ENCODE results near the gene TIAM1. TPM values are rescaled to one million over a fixed set of nuclear protein-coding genes. Genes with fewer than 3 reads are reported as not detected.

TIAM1 gene
- polyA plus RNA-seq, 2 of the 4 experiments (the other 2 are of a cell fraction), result 0.23 to 0.40 TPM

DNA sequence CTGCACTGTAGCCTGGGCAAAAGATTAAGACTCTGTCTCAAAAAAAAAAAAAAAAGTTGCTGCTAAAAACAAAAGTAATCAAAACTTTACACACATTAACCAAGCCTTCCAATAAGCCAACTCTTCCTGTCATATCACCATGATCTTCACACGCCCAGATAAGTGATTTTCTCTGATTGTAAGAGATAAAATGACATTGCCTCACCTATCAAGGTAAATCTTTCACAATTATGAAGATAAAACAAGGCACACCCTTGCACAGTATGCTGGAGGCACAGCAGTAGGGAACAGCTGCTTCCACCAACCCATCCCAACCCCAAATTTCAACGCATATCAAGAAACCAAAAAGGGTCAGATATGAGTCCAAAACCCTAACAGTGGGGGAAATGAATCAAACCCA lies 8.8 kb upstream of the TIAM1 start:
- POLR2A ChIA-PET, result no interaction called here

DNA sequence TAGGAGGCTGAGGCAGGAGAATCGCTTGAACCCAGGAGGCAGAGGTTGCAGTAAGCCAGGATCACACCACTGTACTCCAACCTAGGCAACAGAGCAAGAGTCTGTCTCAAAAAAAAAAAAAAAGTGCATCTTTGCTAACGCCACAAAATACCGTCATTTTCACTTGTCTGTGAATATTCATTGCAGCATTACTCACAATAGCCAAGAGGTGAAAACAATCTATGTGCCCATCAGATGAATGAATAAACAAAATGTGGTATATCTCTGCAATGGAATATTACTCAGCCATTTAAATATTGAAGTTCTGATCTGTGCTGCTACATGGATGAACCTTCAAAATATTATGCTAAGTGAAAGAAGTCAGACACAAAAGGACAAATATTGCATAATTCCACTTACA lies 7.9 kb upstream of the TIAM1 start:
- TF ChIP-seq NFE2L2 (conservative IDR thresholded peaks at IDR 0.05; ENCODE audit: low read length) (no peak), EP300 (IDR thresholded peaks at IDR 0.05) (no peak), GATA3 (IDR thresholded peaks at IDR 0.05; ENCODE audit: borderline replicate concordance) (no peak), EHMT2 (IDR thresholded peaks at IDR 0.05; ENCODE audit: low read depth) (no peak), HOXA7 (CRISPR knock-in tag; IDR thresholded peaks at IDR 0.05) (no peak), CBX8 (IDR thresholded peaks at IDR 0.05) (no peak)
- TF ChIP-seq, protein P1, sequence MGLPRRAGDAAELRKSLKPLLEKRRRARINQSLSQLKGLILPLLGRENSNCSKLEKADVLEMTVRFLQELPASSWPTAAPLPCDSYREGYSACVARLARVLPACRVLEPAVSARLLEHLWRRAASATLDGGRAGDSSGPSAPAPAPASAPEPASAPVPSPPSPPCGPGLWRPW (IDR thresholded peaks at IDR 0.05), result no peak
- TF ChIP-seq, protein P2, sequence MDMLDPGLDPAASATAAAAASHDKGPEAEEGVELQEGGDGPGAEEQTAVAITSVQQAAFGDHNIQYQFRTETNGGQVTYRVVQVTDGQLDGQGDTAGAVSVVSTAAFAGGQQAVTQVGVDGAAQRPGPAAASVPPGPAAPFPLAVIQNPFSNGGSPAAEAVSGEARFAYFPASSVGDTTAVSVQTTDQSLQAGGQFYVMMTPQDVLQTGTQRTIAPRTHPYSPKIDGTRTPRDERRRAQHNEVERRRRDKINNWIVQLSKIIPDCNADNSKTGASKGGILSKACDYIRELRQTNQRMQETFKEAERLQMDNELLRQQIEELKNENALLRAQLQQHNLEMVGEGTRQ (IDR thresholded peaks at IDR 0.05), result no peak
- TF ChIP-seq, protein P3, sequence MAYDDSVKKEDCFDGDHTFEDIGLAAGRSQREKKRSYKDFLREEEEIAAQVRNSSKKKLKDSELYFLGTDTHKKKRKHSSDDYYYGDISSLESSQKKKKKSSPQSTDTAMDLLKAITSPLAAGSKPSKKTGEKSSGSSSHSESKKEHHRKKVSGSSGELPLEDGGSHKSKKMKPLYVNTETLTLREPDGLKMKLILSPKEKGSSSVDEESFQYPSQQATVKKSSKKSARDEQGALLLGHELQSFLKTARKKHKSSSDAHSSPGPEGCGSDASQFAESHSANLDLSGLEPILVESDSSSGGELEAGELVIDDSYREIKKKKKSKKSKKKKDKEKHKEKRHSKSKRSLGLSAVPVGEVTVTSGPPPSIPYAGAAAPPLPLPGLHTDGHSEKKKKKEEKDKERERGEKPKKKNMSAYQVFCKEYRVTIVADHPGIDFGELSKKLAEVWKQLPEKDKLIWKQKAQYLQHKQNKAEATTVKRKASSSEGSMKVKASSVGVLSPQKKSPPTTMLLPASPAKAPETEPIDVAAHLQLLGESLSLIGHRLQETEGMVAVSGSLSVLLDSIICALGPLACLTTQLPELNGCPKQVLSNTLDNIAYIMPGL (CRISPR knock-in tag; IDR thresholded peaks at IDR 0.05; ENCODE audit: borderline replicate concordance), result no peak
- TF ChIP-seq, protein P4, sequence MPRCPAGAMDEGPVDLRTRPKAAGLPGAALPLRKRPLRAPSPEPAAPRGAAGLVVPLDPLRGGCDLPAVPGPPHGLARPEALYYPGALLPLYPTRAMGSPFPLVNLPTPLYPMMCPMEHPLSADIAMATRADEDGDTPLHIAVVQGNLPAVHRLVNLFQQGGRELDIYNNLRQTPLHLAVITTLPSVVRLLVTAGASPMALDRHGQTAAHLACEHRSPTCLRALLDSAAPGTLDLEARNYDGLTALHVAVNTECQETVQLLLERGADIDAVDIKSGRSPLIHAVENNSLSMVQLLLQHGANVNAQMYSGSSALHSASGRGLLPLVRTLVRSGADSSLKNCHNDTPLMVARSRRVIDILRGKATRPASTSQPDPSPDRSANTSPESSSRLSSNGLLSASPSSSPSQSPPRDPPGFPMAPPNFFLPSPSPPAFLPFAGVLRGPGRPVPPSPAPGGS (IDR thresholded peaks at IDR 0.05), result no peak
- Histone ChIP-seq H3K4me1 (peaks cover 14% of the 10 kb centered on the region; the same call in 2 of the 3 replicates), H3K27ac (no peak overlapping the region), H3K4me3 (no peak overlapping the region), H3K9me3 (no peaks in the 10 kb centered on the region), H3K4me2 (no peak overlapping the region)
- DNase-seq (ENCODE audit: low read depth in 1 of 2, low spot score in 1 of 2) (no peak), ATAC-seq (no peak), FAIRE-seq (no peak)
- POLR2A ChIA-PET, result no interaction called here
- WGBS (ENCODE audit: missing lambda C conversion rate), result 68% methylated on average over 3 of the region's 3 CpGs
- CTCF ChIA-PET, result no interaction called here

More for the DNA sequence above, 8.8 kb upstream of the TIAM1 start:
- Histone ChIP-seq H3K9me3 (no peaks in the 10 kb centered on the region), H3K4me3 (no peak overlapping the region), H3K27ac (no peak overlapping the region), H3K4me2 (no peak overlapping the region), H3K4me1 (peaks cover 14% of the 10 kb centered on the region; the same call in 2 of the 3 replicates)
- DNase-seq (ENCODE audit: low read depth in 1 of 2, low spot score in 1 of 2), result no peak
- WGBS (ENCODE audit: missing lambda C conversion rate), result 46% methylated on average over 2 of the region's 2 CpGs
- no peak for FAIRE-seq
- CTCF ChIA-PET, result no interaction called here
- TF ChIP-seq, protein P5, sequence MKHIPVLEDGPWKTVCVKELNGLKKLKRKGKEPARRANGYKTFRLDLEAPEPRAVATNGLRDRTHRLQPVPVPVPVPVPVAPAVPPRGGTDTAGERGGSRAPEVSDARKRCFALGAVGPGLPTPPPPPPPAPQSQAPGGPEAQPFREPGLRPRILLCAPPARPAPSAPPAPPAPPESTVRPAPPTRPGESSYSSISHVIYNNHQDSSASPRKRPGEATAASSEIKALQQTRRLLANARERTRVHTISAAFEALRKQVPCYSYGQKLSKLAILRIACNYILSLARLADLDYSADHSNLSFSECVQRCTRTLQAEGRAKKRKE (CRISPR knock-in tag; IDR thresholded peaks at IDR 0.05; ENCODE audit: low read depth), result no peak
- TF ChIP-seq, protein P6, sequence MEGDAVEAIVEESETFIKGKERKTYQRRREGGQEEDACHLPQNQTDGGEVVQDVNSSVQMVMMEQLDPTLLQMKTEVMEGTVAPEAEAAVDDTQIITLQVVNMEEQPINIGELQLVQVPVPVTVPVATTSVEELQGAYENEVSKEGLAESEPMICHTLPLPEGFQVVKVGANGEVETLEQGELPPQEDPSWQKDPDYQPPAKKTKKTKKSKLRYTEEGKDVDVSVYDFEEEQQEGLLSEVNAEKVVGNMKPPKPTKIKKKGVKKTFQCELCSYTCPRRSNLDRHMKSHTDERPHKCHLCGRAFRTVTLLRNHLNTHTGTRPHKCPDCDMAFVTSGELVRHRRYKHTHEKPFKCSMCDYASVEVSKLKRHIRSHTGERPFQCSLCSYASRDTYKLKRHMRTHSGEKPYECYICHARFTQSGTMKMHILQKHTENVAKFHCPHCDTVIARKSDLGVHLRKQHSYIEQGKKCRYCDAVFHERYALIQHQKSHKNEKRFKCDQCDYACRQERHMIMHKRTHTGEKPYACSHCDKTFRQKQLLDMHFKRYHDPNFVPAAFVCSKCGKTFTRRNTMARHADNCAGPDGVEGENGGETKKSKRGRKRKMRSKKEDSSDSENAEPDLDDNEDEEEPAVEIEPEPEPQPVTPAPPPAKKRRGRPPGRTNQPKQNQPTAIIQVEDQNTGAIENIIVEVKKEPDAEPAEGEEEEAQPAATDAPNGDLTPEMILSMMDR (IDR thresholded peaks at IDR 0.05), result no peak
- TF ChIP-seq PHF8 (IDR thresholded peaks at IDR 0.05; ENCODE audit: borderline replicate concordance, low read depth), result no peak
- TF ChIP-seq CBX8 (IDR thresholded peaks at IDR 0.05), result no peak
- no peak for TF ChIP-seq NFE2L2 (conservative IDR thresholded peaks at IDR 0.05; ENCODE audit: low read length)
- TF ChIP-seq ZC3H11A (IDR thresholded peaks at IDR 0.05), result no peak
- TF ChIP-seq JUNB (IDR thresholded peaks at IDR 0.05), result no peak
- TF ChIP-seq ZSCAN20 (CRISPR knock-in tag; IDR thresholded peaks at IDR 0.05), result no peak
- no peak for TF ChIP-seq EHF (CRISPR knock-in tag; IDR thresholded peaks at IDR 0.05)
- TF ChIP-seq RAD21 (conservative IDR thresholded peaks at IDR 0.05 in 1 of 2, IDR thresholded peaks at IDR 0.05 in 1 of 2), result no peak
- no peak for TF ChIP-seq EHMT2 (IDR thresholded peaks at IDR 0.05; ENCODE audit: low read depth)
- TF ChIP-seq POLR2A (IDR thresholded peaks at IDR 0.05; ENCODE audit: low read length), result no peak
- no peak for TF ChIP-seq NR3C1 (IDR thresholded peaks at IDR 0.05)
- no peak for TF ChIP-seq EP300 (IDR thresholded peaks at IDR 0.05)
- TF ChIP-seq, protein P7, sequence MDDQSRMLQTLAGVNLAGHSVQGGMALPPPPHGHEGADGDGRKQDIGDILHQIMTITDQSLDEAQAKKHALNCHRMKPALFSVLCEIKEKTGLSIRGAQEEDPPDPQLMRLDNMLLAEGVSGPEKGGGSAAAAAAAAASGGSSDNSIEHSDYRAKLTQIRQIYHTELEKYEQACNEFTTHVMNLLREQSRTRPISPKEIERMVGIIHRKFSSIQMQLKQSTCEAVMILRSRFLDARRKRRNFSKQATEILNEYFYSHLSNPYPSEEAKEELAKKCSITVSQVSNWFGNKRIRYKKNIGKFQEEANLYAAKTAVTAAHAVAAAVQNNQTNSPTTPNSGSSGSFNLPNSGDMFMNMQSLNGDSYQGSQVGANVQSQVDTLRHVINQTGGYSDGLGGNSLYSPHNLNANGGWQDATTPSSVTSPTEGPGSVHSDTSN (IDR thresholded peaks at IDR 0.05), result no peak
- TF ChIP-seq TFCP2L1 (CRISPR knock-in tag; IDR thresholded peaks at IDR 0.05), result no peak
- no peak for TF ChIP-seq MAFK (IDR thresholded peaks at IDR 0.05; ENCODE audit: partially characterized antibody)
- ATAC-seq, result no peak
